Subcutaneous abdominal adipose tissue (tissue), 5 donors: ENCODE measurements around the gene SNAI1.
A peak's percentile ranks its signal among the peaks of the same experiment; 100 is the strongest.

Source experiments
- H3K27ac ChIP-seq: one replicate; pipeline ENCODE4 v1.7.0; 2013; ENCODE audit warnings: low read depth, mild to moderate bottlenecking, inconsistent platforms, low read length, moderate library complexity
- H3K27me3 ChIP-seq, 5 donors: one replicate each; pipeline ENCODE4 v1.7.0; 2013; ENCODE audit warnings: low read length in 5 of 5, inconsistent platforms in 1 of 5; ENCODE audit not compliant: control insufficient read depth in 5 of 5, insufficient read depth in 4 of 5
- H3K36me3 ChIP-seq, 5 donors: one replicate each; pipeline ENCODE4 v1.7.0; 2013; ENCODE audit warnings: low read length in 5 of 5; ENCODE audit not compliant: control insufficient read depth in 5 of 5, insufficient read depth in 5 of 5
- H3K4me1 ChIP-seq, 5 donors: one replicate each; pipeline ENCODE4 v1.7.0; 2013; ENCODE audit warnings: low read length in 5 of 5, mild to moderate bottlenecking in 3 of 5, moderate library complexity in 1 of 5; ENCODE audit not compliant: control insufficient read depth in 5 of 5, insufficient read depth in 5 of 5
- H3K4me3 ChIP-seq, 5 donors: one replicate each; pipeline ENCODE4 v1.7.0; 2013; ENCODE audit warnings: low read length in 5 of 5, low read depth in 1 of 5
- H3K9ac ChIP-seq, 5 donors: one replicate each; pipeline ENCODE4 v1.7.0; 2013; ENCODE audit warnings: low read length in 5 of 5, mild to moderate bottlenecking in 4 of 5, moderate library complexity in 3 of 5
- H3K9me3 ChIP-seq, 5 donors: one replicate each; pipeline ENCODE4 v1.7.0; 2013; ENCODE audit warnings: low read length in 5 of 5; ENCODE audit not compliant: control insufficient read depth in 5 of 5
- donor health status: healthy.
- donor health status: healthy.
- donor health status: healthy.
- donor health status: healthy.
- donor health status: healthy.

The SNAI1 gene

DNA sequence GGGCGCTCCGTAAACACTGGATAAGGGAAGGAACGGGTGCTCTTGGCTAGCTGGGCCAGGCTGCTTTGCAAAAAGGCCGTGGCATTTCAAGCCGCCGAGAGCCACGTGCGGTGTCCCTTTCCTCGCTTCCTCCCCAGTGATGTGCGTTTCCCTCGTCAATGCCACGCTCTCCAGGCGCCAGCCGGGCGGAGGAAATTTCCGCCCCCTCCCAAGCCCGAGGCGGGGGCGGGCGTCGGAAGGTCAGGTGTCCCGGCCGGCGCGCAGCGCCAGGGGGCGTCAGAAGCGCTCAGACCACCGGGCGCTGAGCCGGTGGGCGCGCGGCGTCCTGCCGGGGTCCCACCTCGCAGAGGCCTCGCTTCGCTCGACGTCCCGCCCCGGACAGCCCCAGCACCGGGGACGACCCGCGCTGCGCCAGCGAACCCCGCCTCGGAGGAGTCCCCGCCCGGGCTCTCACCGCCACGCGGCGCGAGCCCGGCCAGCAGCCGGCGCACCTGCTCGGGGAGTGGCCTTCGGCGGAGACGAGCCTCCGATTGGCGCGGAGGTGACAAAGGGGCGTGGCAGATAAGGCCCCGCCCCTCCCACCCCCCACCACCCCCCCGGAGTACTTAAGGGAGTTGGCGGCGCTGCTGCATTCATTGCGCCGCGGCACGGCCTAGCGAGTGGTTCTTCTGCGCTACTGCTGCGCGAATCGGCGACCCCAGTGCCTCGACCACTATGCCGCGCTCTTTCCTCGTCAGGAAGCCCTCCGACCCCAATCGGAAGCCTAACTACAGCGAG lies at the start of gene SNAI1:
Gene SNAI1 (plus strand): TSS at position 635 of the 777 bp plus-strand sequence. CDS start 80 bp downstream, at position 715.
- peaks cover 0 to 4% (median 0%) of the 10 kb centered on the region in 5 donors for H3K27me3 ChIP-seq
- peak within 1 kb of the TSS; percentile 78 for H3K27ac ChIP-seq
- H3K4me3 ChIP-seq, result peak within 1 kb of the TSS; percentile 55 to 86 (median 68)
- peaks cover 0 to 8% (median 0%) of the 10 kb centered on the region in 5 donors for H3K36me3 ChIP-seq
- peak within 1 kb of the TSS in 4 of 5 donors; percentile 53 to 89 (median 62) for H3K9ac ChIP-seq
- no peaks in the 10 kb centered on the region for H3K9me3 ChIP-seq
- H3K4me1 ChIP-seq, result peaks cover 2 to 68% (median 50%) of the 10 kb centered on the region in 5 donors

- Histone ChIP-seq H3K4me1 (peaks cover 8 to 45% (median 38%) of the 10 kb centered on the region in 5 donors), H3K4me3 (peak overlapping the region; percentile 55 to 94 (median 87)), H3K9me3 (no peaks in the 10 kb centered on the region), H3K27ac (no peak overlapping the region), H3K36me3 (peaks cover 0 to 5% (median 0%) of the 10 kb centered on the region in 5 donors), H3K27me3 (no peaks in the 10 kb centered on the region), H3K9ac (peak overlapping the region in 3 of 5 donors; percentile 39 to 76 (median 72))
Observed at GRCh38 chr20:49935746-49936152, 47.0 kb upstream of the SNAI1 start.

DNA sequence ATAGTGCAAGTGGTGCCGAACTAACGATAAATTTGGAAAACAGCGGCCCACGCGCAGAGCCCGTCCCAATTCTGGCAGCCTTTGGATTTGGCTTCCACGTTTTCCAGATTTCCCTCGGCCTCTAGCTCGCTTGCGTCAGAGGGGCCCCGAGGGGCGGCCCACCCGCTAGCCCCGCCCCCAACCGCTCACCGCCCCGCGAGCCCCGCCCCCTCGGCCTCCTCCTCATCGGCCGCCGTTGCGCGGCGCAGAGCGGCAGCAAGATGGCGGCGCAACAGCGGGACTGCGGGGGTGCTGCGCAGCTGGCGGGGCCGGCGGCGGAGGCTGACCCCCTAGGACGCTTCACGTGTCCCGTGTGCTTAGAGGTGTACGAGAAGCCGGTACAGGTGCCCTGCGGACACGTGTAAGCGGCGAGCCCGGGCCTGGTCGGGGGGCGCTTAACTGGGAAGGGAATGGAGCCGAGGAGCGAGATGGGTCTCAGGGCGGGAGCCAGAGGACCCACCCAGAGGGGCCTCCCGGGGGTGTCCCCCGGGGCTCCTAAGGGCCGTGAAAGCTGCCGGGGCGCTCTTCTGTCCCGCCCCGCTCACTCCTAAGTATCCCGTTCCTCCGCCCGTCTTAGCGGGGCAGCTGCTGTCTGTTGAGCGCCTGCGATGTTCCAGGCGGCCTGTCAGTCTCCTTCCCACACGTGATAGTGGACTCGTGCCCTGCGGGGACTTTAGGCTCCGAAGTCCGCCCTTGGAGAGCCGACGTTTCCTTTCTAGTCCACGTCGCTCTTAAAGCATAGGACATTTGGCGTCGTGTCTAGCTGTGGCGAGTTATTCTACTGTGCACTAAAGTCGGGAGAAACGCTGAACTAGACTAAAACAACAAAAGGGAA lies 46.4 kb upstream of the SNAI1 start, which contains the start of gene RNF114:
Gene RNF114 (plus strand): TSS at position 245 of the 874 bp plus-strand sequence. CDS start 16 bp downstream, at position 261.
- peaks cover 8 to 49% (median 41%) of the 10 kb centered on the region in 5 donors for H3K4me1 ChIP-seq
- H3K9me3 ChIP-seq, result no peaks in the 10 kb centered on the region
- peak within 1 kb of the TSS; percentile 58 for H3K27ac ChIP-seq
- H3K4me3 ChIP-seq, result peak within 1 kb of the TSS; percentile 83 to 94 (median 91)
- H3K36me3 ChIP-seq, result peaks cover under 1 to 9% (median 6%) of the 10 kb centered on the region in 5 donors
- H3K9ac ChIP-seq, result peak within 1 kb of the TSS; percentile 73 to 94 (median 91)
- no peaks in the 10 kb centered on the region for H3K27me3 ChIP-seq

GRCh38 chr20:49937027-49937929 lies 45.5 kb upstream of the SNAI1 start:
- no peaks in the 10 kb centered on the region for H3K27me3 ChIP-seq
- H3K9me3 ChIP-seq, result no peaks in the 10 kb centered on the region
- H3K4me1 ChIP-seq, result peaks cover 8 to 49% (median 41%) of the 10 kb centered on the region in 5 donors
- H3K27ac ChIP-seq, result peak overlapping the region; percentile 58
- H3K4me3 ChIP-seq, result peak overlapping the region; percentile 83 to 94 (median 91)
- H3K9ac ChIP-seq, result peak overlapping the region; percentile 73 to 94 (median 91)
- H3K36me3 ChIP-seq, result peaks cover 4 to 18% (median 12%) of the 10 kb centered on the region in 5 donors

GRCh38 chr20:49938173-49939163 lies 44.3 kb upstream of the SNAI1 start:
- peaks cover 8 to 49% (median 41%) of the 10 kb centered on the region in 5 donors for H3K4me1 ChIP-seq
- H3K36me3 ChIP-seq, result peaks cover 4 to 26% (median 18%) of the 10 kb centered on the region in 5 donors
- H3K27me3 ChIP-seq, result no peaks in the 10 kb centered on the region
- no peaks in the 10 kb centered on the region for H3K9me3 ChIP-seq
- H3K9ac ChIP-seq, result peak overlapping the region in 3 of 5 donors; percentile 1 to 91 (median 50)
- peak overlapping the region; percentile 83 to 94 (median 91) for H3K4me3 ChIP-seq
- peak overlapping the region; percentile 58 for H3K27ac ChIP-seq

- H3K27ac ChIP-seq, result no peak overlapping the region
- no peaks in the 10 kb centered on the region for H3K27me3 ChIP-seq
- no peak overlapping the region for H3K9ac ChIP-seq
- no peak overlapping the region for H3K4me3 ChIP-seq
- peaks cover 8 to 44% (median 33%) of the 10 kb centered on the region in 5 donors for H3K4me1 ChIP-seq
- no peaks in the 10 kb centered on the region for H3K9me3 ChIP-seq
- peaks cover 13 to 46% (median 34%) of the 10 kb centered on the region in 5 donors for H3K36me3 ChIP-seq
Observed at GRCh38 chr20:49941456-49941855, 41.3 kb upstream of the SNAI1 start.

DNA sequence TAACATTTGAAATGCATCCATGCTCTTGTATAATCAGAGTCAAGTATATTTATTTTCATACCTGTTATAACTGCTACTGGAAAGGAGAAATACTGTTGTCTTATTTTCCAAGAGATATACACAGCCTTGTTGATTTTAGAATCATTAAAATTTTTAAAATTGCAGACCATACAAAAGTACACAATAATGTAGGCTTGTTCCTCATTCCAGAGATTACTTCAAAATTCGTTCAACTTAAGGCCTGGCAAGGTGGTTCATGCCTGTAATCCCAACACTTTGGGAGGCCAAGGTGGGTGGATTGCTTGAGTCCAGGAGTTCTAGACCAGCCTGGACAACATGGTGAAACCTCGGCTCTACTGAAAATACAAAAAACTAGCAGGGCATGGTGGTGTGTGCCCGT lies 40.5 kb upstream of the SNAI1 start:
- Histone ChIP-seq H3K9ac (no peak overlapping the region), H3K27ac (no peak overlapping the region), H3K9me3 (no peaks in the 10 kb centered on the region), H3K27me3 (no peaks in the 10 kb centered on the region), H3K4me1 (peaks cover 4 to 38% (median 26%) of the 10 kb centered on the region in 5 donors), H3K4me3 (no peak overlapping the region), H3K36me3 (peaks cover 18 to 53% (median 38%) of the 10 kb centered on the region in 5 donors)

DNA sequence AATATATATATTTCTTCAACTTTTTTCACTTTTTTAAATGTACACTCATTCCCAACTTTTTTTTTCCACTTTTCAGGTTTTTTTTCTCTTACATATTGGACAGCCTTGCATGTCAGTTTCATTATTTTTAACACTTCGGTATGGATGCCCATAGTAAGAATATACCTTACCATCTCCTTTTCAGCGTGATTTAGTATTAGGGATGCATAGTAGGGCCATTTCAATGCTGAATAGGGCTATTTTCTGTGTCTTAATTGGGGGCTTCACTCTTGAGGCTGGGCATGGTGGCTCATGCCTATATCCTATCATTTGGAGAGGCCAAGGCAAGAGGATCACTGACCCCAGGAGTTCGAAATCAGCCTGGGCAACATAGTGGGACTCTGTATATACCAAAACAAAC lies 39.8 kb upstream of the SNAI1 start:
- Histone ChIP-seq H3K9ac (no peak overlapping the region), H3K27me3 (no peaks in the 10 kb centered on the region), H3K4me3 (no peak overlapping the region), H3K36me3 (peaks cover 21 to 56% (median 41%) of the 10 kb centered on the region in 5 donors), H3K4me1 (peaks cover 0 to 31% (median 20%) of the 10 kb centered on the region in 5 donors), H3K9me3 (no peaks in the 10 kb centered on the region), H3K27ac (no peak overlapping the region)
